Activated effector memory CD4-positive, alpha-beta T cell treated with Interleukin-2 at 50 U/mL for 16 hours (primary cell): ENCODE results near the gene FGF21.
"Not testable (repeated sequence)": the region's sequence is repeated elsewhere in the genome, so short reads cannot be mapped to it uniquely, and the experiment has no call there.

Experiments
- DNase-seq: peaks from one replicate; pipeline ENCODE4 v3.0.0-alpha.2; 2020

The FGF21 gene, protein sequence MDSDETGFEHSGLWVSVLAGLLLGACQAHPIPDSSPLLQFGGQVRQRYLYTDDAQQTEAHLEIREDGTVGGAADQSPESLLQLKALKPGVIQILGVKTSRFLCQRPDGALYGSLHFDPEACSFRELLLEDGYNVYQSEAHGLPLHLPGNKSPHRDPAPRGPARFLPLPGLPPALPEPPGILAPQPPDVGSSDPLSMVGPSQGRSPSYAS

DNA sequence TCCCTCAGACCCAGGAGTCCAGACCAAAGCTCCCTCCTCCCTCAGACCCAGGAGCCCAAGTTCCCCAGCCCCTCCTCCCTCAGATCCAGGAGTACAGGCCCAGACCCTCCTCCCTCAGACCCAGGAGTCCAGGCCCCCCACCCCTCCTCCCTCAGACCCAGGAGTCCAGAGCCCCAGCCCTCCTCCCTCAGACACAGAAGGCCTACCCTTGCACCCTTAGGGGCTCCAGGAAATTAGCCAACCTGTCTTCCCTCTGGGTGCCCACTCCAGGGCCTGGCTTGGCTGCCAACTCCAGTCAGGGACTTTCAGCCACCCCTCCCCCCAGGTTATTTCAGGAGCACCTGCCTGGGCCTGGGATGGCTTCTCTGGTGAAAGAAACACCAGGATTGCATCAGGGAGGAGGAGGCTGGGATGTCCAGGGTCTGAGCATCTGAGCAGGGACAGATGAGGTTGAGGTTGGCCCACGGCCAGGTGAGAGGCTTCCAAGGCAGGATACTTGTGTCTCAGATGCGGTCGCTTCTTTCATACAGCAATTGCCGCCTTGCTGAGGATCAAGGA lies at the start of gene FGF21:
FGF21 (plus strand) TSS at position 441 of the 558 bp plus-strand sequence. CDS start 713 bp downstream, outside the sequence.
- no peak for DNase-seq

DNA sequence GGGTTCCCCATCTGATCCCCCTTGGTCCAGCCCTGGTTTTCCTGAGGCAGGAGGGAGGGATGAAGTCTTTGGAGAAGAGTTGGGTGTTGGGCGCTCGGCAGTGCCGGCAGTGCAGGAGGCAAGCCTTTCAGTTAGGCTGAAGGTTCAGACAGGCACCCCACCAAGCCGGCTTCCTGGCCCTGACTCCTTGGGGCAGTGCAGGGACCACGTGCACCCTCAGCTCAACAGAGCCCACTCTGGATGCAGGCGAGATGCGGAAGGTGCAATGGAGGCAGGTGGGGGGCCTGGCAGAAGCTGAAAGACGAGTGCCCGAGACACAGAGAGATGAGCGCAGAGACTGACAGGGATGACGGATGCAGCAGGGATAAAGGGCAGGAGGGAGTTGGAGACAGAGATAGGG lies 46.9 kb upstream of the FGF21 start:
- no peak for DNase-seq

DNA sequence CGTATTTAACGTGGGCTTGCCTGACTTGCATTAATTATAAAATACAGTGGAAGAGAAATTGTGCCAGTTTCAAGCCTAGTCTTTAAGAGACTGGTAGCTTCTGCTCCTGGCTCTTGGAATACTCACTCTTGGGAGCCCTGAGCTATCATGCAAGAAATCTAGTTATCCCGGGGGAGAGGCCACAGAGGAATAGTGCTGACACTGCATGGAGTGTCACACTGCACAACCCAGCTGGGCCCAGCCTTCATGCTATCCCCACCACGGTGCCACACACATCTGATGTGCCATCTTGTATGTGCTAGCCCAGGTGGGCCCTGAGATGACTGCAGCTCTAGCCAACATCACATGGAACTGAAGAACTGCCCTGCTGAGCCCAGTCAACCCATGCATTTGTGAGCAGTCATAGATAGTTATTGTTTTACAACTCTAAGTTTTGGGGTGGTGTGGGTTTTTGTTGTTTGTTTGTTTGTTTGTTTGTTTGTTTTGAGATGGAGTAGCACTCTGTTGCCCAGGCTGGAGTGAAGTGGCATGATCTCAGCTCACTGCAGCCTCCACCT lies 44.1 kb upstream of the FGF21 start:
- DNase-seq, result no peak

DNA sequence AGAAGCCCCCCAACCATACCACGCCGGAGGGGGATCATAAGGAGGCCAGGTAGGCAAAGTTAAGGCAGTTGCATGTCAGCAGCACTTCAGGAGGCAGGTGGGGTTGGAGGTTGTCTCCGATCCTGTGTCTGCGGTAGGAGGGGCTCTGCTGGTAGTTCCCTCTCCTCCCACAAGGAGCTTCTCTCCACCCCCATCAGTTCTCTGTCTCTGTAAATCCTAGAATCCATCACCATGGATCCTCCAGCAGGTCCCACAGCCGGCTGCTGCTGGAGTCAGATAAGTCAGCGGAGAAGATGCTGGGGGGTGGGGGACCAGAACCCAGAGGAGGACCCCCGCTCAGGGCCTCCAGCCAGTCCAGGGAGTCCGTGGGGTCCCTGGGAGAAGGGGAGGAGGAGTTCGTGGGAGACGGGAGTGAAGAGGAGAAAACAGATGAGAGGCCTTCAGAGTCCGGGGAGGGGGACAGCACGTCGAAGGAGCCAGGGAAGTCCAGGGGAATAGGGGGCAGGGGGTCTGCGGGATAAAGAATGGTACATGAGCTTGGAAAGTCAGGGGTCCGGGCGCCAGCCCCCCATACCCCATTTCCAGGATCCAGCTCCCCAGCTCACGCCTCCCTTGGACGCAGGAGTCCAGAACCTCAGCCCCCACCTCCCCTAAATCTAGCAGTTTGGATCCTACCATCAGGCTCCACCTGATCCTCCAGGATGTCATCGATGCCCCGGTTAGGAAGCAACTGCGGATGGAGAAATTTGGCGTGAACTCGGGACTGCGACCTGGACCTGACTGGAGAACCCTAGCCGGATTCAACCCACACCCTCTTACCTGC lies 42.1 kb upstream of the FGF21 start:
- no peak for DNase-seq

DNA sequence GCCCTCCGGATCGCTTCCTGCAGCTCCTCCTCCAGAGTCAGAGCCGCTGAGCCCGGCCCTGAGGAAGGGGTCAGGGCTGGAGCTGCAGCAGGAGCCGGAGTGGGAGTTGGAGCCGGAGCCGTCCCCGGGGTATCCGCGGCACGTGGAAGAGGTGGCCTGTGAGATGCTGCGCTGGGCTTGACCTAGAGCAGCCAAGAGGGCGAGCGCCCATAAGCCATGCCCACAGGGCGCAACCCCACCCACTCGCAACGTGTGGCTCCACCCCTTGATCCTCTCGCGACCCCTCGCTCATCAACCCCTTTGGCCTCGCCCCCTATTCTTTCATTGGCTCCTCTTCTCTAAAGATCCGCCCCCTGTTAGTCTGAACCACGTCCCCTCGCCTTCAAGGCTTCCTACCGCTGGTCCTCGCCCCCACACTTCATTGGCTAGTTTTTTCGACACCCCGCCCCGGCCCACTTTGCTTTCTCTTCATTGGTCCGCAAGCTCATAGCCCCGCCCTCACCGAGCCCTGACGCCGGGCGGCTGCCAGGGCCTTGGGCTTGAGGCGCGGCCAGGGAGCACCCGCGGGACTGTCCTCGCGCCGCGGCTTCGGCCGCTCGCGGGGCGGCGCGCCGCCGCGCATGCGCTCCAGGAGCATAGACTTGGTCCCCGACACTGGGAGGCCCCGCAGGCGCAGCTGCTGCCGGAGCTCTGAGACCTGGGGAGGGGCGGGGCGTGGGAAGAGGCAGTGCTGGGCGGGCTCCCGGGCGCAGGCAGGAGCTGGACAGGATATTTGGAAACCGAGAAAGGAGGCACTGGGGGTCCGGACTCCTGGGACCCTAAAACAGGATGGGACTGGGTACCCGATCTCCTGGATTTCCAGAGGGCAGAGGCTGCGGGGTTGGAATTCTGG lies 41.2 kb upstream of the FGF21 start:
- peak; percentile 97 for DNase-seq

DNA sequence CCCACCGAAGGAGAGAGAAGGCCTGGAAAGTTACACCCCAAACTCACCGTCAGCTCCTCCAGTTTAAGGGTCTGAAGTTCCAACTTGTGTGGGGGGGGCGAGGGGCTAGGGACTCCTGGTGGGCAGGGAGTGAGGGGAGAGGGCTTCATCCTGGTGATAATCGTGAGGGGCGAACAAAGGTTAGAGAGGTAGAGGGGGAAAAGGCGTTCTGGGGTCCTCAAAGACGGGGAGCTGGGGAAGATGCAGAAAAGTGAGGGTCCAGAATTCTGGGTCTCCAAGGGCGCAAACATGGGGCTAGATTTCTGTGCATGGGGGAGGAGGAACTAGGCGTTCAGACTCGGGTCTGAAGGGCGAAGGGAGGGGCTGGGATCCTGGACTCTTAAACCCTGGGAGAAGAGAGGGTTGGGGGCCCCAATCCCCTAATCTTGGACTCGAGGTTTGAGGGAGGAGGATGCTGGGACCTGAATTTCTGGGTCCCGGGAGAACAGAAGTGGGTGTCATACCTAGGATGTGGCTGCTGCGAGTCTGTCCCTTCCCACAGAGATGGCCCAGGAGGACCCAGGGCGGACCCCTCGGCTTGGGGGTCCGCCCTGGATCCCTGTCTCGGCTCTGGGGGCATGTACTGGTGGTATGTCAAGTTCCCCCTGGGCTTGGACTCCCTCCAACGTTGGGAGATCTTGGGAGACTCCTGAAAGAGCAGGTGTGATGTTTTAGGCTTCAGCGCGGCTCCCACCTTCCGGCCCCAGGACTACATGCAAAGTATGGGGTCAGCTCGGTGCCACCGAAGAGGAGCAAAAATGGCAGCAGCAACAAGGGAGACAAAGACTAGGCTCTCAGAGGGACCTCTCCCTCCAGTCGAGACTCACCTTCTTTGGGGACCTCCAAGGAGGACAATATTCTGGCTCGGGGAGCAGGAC lies 40.3 kb upstream of the FGF21 start:
- DNase-seq, result no peak

DNA sequence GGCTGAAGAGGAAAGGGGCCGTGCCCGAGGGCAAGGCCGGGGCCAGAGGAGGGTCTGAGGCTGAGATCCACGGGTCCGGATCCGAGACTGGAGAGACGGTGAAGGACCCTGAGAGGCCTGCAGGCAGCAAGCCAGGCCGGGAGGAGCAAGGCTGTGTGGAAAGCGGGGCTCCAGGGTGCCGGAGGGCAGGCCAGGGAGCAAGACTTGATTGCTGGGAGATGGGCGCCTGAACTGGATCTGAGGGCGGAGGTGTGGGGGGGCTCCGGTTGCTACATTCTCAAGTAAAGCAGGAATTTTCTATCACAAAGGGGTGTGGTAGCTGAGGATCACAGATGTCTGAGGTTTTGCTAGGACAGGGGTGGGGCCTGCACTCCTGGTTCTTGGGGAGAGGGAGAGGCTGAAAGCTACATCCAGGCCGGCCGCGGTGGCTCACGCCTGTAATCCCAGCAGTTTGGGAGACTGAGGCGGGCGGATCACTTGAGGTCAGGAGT lies 39.6 kb upstream of the FGF21 start:
- DNase-seq, result no peak

DNA sequence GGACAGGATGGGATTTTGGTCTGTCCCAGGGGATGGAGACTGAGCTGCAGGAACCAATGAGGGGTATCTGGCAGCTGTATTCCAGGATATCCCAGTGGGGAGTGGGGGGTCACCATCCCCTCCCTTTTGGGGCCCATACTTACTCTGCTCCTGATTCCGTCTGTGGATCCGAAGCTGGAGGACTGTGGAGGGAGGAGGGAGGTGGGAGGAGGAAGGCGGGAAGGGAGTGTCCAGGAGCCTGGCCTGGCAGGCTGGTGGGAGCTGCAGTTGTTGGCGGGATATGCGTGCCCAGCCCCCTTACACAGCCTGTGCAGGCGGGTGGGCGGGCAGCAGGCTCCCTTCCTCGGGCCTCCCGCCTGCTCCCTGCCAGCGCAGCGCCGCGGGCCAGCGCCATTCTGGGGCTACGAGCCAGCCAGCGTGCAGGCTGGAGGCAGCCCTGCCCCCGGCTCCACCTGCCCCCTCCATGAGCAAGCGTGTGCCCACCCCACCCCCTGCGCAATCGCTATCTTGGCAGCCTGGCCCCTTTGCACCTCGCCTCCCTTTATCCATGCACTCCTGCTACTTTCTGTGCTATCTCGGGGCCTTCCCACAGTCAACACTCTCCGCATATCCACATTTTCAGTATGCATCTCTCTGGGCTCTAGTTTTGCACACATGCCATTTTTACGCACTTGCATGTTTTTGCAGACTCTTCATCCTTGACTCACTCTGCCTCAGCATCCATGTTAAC lies 38.6 kb upstream of the FGF21 start:
- no peak for DNase-seq

DNA sequence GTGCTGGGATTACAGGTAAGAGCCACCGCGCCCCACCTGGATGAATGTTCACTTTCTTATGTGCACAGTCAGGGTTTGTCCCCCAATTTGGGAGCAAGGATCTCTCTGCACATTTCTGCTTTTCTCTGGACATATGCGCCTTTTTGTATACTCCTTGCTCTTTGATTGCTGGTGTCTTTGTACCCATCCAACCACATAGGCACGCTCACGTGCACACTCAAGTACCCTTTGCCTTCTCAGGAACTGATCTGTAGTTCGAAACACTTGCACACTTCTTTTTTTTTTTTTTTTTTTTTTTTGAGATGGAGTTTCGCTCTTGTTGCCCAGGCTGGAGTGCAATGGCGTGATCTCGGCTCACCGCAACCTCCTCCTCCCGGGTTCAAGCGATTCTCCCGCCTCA lies 37.2 kb upstream of the FGF21 start:
- DNase-seq, result not testable (repeated sequence)

DNA sequence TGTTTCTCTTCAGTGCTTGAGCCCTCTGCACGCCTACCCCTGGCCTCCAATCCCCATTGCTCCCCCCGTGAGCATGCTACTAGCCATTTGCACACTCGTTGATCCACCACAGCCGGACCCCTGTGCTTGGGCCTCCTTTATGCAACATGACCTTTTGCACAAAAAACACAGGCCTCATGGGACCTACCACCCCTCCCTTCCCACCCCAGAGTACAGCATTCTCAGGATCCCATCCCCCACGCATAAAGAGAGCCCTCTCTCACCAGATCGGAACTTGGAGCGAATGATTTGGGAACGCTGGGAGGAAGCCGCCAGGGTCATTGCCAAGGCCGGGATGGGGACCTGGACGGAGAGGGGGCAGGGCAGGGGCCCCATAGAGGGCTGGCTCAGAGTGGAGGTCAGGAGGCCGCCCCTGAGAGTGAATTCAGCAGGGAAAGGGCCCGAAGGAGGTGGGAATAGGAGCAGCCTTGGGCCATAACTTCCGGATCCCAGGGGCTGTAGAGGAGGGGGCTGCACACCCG lies 36.6 kb upstream of the FGF21 start:
- DNase-seq, result no peak

DNA sequence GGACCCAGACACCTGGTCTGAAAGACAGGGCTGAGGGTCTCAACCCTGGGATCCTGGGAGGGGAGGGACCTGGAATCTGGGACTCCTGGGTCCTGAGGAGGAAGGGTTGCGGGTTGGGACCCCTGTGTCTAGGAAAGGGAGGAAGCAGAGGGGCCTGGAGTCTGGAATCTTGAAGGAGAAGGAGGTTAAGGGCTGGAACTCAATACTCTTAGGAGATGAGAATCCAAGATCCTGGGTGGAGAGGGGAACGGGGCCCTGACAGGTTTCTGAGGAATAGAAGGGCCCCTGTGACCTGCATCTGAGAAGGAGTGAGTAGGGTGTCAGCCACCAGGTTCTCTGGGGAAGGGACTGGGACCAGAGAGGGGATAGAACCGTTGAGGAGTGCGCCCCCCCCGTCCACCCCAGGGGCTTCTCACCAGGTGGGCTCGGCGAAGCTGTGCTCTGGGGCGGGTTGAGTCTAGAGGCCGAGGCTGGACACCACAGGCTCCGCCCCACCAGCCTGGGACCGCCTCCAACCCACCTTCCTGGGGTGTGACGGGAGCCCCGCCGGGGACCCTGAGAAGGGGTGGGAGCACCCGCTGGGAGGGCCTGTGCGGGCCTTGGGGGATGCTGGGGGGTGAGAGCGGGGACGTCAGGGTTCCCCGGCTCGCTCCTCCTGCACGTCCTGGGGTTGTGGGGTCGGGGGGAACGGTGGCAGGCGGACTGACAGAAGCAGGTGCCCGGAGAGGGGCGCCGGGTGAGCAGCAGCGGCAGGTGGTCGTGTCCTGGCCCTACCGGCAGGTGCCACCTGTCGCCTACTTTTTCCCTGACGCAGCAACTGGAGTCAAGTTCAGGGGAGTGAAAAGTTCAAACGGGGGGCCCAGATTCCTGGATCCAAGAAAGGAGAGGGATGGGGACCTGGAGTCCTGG lies 35.8 kb upstream of the FGF21 start, which contains the start of gene MAMSTR:
MAMSTR (minus strand) TSS at position 463 of the 909 bp plus-strand sequence. CDS start 694 bp downstream, outside the sequence.
- DNase-seq, result no peak

DNA sequence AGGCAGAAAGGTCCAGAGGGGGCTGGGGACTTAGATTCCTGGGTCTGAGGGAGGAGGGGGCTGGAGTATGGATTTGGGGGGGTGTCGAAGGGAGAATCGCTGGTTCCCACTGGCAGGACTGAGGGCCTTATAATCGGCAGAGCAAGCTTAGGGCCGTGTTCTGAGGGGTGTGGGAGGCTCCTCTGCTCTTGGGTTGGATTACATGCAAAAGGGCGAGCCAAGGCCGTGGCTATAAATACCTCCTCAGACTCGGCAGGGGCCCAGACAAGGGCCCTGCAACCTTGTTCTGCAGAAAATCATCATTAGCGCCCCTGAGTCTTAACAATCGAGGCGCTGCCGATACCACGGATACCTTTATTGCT lies 35.1 kb upstream of the FGF21 start:
- DNase-seq, result no peak

DNA sequence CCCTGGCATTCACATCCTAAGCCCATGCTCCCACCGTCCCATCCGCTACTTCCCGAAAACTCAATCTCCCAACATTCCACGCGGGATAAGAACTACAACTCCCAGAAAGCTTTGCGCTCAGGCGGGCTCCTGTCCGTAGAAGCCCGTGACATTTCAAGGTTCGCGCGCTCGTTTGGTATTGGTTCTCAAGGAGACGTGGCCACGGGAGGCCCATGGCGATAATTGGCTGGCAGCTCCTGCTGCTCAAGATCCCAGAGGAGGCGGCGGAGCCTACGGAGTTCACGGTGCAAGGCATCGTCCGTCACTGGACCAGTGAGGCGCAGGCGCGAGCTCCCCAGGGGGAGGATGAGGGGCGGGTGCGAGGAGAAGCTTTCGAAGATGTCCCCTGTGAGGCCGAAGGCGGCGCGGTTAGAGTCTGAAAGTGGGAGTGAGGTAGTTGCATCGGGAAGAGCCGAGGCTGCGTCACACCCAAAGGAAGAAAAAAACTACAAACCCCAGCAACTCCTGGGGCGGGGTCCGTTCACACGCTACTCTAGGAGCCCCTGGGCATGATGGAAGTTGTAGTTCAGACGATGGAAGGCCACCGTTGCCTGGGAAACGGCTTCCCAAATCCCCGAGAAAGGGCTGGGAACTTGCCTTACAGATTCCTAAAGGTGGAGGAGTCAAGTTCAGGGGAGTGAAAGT lies 34.6 kb upstream of the FGF21 start:
- DNase-seq, result peak; percentile 86

DNA sequence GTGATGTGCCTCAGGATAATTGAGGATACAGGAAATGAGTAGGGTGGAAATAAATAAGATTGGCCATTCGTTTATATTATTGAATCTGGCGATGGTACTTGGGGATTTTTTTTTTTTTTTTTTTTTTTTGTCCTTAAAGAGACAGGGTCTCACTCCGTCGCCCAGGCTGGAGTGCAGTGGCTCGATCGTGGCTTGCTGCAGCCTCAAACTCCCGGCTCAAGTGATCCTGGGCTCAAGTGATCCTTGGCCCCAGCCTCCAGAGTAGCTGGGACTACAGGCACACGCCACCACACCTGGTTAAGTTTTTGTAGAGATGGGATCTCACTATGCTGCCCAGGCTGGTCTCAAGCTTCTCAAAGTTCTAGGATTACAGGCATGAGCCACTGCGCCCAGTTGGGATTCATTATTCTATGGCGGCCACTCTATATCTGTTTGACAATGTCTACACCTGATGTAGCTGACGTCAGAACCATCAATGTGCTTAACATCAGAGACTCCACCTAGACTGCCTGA lies 33.1 kb upstream of the FGF21 start:
- no peak for DNase-seq

DNA sequence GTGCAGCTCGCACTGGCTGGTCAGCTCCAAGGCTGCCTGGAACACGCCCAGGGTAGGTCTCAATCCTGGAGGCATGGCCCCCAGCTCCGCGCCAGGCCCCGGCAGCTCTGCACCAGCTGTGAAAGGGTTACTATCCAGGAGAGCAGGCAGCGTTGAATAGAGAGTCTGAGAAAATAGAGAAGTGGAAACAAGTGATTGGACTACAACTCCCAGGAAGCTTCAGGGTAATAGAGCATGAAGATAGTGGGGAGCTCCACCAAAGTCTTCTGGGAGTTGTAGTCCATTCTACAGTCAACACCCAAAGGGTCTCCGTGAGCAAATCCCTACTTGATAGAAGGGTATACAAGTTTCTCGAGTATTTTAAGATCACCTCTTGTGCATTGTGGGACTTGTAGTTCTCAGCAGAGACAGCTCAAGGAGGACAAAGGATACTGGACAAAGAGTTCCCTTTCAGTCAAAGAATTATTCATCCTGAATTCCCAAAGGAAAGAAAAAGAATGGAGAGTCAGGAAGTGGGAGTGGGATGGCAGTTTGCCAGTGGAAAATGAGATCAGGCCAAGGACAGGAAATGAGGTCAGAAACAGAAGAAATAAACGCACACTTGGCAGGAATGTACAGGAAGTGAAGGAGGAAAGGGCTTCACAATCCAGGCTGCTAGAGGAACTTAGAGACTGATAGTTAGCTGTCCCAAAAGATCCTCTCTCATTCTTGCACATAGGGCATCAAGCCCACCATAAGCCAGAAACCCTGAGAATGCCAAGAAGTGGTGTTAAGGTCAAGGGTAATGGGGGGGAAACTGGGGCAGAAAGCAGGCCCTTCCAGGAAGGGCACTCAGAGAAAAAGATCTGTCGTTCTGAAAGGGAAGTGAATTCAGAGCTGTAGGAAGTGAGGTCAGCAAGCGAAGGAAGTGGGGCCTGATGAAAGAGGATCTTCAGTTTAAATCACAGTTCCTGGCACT lies 30.2 kb upstream of the FGF21 start:
- no peak for DNase-seq

DNA sequence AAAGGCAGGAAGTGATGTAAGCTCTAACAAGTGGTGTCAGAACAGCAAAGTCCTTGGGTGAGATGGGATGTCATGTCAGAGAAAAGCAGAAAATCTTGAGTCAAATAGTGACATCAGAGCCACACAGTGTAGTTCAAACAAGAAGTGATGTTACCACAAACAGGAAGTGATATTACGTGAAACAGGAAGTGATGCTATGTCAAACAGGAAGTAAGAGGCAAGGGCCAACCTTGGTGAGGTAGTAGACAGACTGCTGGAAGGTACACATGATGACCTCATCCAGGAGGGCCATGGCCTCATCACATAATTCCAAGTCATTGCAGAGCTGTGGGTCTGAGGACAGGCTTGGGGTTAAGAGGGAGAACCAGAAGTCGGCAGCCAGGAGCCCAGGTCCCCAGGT lies 28.8 kb upstream of the FGF21 start:
- no peak for DNase-seq
